IPS-NIHi7 (cell line): ENCODE data around the gene WSB1.
"Not testable (repeated sequence)": the region's sequence is repeated elsewhere in the genome, so short reads cannot be mapped to it uniquely, and the experiment has no call there.

Source experiments
- DNase-seq: peaks from one replicate; pipeline ENCODE4 v3.0.0; 2012; ENCODE audit warnings: mixed read lengths; ENCODE audit errors: extremely low spot score

WSB1 gene, protein sequence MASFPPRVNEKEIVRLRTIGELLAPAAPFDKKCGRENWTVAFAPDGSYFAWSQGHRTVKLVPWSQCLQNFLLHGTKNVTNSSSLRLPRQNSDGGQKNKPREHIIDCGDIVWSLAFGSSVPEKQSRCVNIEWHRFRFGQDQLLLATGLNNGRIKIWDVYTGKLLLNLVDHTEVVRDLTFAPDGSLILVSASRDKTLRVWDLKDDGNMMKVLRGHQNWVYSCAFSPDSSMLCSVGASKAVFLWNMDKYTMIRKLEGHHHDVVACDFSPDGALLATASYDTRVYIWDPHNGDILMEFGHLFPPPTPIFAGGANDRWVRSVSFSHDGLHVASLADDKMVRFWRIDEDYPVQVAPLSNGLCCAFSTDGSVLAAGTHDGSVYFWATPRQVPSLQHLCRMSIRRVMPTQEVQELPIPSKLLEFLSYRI

DNA sequence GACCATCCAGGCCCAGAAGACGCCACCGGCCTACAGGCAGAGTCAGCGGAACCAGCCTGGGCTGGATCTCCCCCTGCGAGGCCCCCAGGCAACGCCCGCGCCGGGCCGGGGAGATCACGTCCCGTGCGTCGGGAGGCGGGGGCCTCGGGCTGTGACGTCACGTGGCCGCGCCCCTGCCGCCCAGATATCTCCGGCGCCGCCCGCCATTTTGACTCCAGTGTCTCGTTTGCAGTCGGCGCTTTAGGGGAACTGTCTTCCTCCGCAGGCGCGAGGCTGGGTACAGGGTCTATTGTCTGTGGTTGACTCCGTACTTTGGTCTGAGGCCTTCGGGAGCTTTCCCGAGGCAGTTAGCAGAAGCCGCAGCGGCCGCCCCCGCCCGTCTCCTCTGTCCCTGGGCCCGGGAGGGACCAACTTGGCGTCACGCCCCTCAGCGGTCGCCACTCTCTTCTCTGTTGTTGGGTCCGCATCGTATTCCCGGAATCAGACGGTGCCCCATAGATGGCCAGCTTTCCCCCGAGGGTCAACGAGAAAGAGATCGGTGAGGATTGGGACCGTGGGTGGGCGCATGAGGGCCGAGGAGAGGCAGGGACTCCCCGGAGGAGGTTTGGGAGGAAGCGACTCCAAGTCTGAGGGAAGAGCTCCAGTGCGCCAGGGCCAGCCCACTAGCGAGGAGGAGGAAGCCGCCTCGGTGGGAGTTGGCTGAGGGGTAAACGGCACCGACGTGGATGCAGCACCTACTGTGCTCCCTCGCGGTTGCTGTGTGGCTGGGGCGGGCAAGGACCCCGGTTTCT is at the start of gene WSB1:
Gene WSB1, plus strand, starts transcription at position 217 of the 791 bp plus-strand sequence. Its CDS starts 282 bp downstream, at position 499.
- DNase-seq: peak; percentile 98

DNA sequence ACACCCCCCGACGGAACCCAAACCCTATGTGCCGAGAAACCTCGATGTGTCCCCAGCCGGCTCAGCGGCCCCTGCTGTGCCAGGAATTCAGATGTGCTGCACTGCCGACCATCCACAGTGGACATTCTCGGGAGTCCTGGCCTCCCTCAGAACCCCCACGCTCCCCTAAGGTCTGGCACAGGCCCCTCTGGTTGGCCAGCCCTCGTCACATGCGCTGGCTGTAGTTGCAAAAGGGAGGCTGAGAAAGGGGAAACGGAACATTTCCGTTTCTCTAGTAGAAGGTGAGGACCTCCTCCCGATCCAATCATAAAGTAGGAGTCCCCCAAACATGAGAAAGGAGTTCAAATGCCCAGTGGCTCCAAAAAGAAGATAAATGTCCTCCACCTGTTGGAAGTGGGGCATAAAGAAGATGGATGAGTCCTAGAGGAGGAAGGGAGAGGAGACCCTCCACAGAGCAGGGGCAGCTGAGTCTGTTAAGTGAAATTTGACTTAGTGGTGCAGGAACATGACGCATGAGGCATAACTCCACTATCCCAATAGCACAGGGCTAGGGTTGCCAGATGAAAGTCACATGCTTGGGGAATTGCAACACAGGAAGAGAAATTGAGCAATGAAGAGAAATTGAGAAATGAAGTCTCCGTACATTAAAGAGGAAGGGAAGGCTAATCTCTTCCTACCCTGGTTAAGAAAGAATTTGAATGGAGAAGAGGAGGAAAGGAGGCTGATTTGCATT is 49.3 kb upstream of the WSB1 start:
- DNase-seq: no peak

DNA sequence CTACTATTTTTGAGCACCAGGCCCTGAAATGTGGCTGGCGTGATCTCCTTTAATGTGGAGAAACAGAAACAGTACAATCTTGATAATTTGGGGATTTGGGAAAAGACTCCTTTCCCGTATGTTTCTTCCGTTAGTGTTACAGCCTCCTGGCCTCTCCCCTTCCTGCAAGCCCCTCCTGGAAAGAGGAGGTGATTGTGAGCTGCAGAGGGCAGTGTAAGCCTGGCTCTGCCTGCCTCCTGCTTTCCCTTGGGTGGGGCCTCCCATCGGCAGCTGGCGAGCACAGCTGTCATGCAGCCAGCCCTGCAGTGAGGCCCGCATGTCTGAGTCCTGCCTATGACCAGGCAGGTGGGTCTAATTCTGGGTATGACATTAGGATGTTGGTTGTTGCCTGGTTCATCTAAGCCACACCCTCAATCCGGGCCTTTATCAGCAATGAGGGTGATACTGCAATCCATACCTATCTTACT is 48.7 kb upstream of the WSB1 start:
- peak; percentile 96 for DNase-seq

DNA sequence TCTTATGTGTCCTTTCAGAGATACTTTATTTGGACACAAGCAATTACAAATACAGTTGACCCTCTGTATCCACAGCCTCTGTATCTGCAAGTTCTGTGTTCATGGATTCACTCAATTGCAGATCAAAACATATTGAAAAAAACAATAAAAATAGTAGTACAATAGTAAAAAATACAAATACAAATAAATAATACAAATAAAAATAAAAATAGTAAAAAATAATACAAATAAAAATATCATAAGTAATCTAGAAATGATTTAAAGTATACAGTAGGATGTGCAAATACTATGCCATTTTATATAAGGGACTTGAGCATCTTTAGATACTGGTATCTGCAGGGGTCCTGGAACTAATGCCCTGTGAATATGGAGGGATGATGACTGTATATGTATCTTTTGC is 47.4 kb upstream of the WSB1 start:
- no peak for DNase-seq

DNA sequence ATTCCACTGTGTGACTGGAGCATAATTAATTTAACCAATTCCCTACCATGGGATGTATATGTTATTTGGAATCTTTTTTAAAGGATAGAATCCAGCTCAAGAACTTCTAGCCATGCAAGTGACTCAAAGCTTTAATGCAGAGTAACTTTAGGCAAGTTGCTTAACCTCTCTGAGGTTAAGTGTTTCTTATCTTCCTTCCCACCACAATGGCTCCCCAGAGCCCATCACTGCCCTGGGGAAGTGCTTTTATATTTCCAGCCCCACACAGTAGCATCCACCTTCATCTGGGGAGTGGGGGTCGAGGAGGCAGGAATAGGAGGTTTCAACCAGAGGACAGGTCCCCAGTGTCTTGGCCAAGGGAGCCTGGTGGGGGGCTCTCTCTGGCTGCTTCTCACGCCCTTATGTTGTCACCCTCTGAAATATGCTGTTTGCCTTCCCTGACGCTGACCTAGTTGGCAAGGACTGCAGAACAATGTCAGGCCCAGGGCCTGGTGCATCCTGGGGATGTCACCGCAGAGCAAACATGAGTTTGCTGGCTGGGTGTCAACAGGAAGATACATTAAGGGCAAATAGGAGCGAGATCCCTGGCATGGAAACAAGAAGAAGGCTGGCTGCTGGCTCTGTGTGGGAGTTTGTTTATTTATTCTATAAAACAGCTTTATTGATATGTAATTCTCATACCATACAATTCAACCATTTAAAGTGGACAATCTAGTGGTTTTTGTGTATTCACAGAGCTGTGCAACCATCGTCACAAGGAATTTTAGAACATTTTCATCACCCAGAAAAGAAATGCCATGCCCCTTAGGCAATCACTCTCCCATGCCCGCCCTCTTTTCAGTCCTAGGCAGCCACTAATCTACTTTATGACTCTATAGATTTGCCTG is 46.6 kb upstream of the WSB1 start:
- no peak for DNase-seq

DNA sequence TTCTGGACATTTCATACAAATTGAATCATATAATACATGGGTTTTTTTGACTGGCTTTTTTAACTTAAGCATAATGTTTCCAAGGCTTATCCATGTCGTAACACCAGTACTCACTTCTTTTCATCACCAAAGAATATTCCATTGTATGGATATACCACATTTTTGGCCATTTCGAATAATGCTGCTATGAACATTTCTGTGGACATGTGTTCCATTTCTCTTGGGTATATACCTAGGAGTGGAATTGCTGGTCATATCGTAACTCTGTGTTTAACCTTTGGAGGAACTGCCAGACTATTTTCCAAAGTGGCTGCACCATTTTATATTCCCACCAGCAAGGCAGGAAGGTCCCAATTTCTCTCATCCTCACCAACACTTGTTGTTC is 46.0 kb upstream of the WSB1 start:
- DNase-seq: no peak

DNA sequence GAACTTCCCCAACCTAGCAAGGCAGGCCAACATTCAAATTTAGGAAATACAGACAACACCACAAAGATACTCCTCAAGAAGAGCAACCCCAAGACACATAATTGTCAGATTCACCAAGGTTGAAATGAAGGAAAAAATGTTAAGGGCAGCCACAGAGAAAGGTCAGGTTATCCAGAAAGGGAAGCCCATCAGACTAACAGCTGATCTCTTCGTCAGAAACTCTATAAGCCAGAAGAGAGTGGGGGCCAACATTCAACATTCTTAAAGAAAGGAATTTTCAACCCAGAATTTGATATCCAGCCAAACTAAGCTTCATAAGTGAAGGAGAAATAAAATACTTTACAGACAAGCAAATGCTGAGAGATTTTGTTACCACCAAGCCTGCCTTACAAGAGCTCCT is 43.1 kb upstream of the WSB1 start:
- DNase-seq: not testable (repeated sequence)

DNA sequence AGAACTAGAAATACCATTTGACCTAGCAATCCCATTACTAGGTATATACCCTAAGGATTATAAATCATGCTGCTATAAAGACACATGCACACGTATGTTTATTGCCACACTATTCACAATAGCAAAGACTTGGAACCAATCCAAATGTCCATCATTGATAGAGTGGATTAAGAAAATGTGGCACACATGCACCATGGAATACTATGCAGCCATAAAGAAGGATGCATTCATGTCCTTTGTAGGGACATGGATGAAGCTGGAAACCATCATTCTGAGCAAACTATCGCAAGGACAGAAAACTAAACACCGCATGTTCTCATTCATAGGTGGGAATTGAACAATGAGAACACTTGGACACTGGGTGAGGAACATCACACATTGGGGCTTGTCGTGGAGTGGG is 39.1 kb upstream of the WSB1 start:
- DNase-seq: not testable (repeated sequence)

DNA sequence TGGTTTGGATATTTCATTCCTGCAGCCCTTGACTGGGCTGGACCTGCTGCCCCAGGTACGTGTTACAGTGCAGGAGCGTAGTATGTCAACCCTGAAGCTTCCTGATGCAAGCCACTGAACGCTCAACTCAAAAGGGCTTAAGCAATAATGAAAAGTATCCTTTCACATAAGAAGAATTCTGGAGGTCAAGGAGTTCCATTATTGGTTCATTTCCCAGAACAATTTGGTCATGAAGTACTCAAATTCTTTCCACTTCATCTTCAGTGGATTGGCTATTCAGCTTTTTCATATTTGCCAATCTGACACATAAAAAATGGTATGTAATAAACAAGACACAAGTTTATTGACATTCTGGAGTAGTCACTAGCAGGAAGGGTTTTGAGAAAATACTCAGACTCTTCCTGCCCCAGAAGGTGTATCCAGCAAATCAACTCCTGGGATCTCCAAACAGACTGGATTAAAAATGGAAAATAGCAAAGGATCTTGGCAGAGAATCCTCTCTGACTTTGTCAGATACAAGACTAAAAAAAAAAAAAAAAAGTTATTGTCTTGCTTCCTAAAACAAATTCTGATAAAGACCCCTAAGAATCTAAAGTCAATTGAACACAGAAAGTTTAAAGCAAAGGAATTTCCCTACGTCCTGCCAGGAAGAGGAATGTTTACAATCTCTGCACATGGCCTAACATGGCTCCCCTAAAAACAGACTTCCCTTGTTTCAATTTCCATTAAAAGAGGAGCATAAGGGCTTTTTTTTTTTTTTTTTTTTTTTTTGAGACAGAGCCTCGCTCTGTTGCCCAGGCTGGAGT is 37.5 kb upstream of the WSB1 start:
- DNase-seq: no peak

DNA sequence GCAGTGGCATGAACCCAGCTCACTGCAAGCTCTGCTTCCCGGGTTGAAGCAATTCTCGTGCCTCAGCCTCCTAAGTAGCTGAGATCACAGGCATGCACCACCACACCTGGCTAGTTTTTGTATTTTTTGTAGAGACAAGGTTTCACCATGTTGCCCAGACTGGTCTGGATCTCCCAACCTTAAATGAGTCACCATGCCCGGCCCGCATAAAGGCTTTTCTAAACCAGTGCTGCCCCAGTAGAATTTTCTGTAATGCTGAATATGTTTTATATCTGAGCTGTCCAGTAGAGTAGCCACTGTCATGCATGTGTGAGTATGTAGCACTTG is 36.9 kb upstream of the WSB1 start:
- no peak for DNase-seq

DNA sequence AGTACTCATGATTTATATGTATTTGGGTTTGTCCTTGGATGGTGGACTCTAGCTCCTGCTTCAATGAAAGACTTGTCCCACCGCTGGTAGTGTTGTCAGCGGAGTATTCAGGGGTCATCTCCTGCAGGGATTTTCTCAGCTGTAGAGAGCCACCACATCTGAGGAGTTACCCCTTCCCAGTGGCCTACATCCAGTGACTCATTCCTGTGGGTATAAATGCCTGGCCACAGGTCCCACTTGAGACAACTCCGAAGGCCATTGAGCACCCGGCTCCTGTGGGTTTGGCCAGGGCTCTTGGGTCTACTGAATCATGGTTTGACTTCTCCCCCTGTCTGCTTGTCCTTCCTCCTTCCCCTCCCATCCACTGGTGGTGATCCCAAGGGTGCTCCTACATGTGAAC is 34.6 kb upstream of the WSB1 start:
- DNase-seq: no peak

DNA sequence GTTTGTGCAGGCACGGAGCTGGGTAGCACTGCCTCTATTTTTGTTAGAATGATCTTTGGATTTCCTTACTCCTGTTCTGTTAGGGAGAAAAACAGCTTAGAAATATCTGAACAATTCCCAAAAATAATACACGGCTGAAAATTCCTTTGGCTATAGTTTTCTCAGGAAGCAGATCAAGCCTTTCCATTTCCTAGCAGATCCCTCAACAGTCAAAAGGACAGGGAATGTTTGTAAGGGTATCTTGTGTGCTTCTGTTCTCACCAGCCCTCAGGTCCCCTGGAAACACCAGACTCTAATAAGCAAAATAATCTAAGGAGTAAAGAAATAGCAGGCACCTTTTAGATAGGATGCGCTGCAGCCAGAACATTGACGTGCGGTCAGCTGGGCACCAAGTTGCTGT is 30.5 kb upstream of the WSB1 start:
- no peak for DNase-seq

DNA sequence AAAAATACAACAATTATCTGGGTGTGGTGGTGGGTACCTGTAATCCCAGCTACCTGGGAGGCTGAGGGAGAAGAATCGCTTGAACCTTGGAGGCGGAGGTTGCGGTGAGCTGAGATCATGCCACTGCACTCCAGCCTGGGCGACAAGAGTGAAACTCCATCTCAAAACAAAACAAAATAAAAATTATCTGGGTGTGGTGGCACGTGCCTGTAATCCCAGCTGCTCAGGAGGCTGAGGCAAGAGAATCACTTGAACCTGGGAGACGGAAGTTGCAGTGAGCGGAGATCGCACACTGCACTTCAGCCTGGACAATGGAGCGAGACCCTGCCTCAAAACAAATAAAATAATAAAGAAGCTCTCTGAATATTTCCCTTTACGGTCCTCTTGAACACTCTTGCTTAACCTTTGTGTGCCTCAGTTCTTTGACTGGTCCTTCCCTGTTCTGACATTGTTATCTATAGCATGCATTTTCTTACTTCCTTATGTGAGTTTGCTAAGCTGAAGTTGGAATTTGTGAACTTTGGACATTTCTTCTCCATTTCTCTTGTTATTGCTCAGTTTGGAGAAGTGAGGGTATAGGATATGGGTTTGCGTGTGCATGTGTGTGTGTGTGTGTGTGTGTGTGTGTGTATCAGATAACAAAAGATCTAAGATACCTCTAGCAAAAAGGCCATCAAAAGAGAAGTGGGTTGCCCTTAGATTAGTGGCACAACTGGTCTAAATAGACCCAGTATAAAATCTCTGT is 29.7 kb upstream of the WSB1 start:
- DNase-seq: no peak

DNA sequence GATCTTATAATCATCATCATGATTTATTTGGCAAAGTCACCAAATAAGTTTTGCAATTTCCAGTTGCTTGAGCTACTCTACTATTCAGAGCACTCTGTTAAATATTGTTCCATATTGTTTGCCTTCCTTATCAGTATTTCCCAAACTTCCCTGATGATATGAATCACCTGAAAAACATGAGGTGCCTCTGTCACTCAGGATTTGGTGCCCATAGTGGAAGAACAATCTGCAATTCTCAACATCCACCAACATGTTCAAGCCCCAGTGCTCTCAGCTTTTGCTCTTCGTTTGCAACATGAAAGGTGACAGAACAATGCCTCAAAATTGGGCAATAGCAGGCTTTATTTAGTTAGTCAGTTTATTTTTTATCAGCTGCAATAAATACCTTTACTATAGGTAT is 28.6 kb upstream of the WSB1 start:
- DNase-seq: no peak

DNA sequence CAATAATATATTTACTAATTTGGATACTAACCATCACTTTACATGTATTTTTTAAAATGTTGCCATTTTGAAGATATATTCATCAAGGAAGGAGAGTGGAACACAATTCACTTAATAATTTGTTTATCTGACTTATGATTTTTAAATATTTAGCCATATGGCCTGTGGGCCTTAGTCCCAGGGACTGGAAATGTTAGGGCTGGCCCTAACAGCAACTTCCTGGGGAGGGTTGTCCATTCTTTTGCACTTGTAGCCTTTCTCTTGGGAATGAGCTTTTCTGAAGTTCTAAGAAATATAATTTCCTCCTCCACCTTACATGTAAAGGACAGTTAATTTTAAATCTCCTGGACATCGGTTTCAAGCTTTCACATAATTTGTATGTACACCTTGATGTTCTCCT is 27.7 kb upstream of the WSB1 start:
- no peak for DNase-seq

DNA sequence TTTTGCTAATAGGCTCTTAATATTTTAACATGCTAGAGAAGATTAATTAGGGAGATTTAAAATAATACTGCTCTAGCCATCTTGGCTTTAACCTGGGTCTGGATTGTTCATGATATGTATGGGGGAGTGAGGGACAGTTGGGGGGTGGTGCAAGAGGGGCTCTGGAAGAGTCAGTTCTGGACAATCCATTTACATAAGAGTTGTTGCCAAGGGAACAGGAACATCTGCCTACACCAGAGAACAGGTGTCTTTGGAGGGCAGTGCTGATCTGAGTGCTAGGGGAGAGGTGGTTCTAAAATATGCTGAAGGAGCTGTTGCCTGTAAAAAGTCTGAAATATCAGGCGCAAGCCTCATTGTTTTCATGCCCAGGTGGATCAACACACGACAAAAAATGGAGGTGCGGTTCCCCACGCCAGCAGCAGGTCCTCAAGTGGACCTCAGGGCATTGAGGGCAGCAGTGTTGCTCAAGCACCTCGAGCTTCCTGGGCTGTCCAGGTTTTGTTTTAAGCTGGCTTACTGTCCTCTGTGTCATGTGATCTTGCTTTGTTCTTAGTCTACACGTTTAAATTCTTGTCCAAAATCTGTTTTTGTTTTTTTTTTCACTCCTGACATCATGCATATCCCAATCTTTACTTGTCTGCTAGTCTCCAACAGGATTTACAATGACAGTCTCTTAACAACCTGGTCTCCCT is 25.4 kb upstream of the WSB1 start:
- DNase-seq: no peak

DNA sequence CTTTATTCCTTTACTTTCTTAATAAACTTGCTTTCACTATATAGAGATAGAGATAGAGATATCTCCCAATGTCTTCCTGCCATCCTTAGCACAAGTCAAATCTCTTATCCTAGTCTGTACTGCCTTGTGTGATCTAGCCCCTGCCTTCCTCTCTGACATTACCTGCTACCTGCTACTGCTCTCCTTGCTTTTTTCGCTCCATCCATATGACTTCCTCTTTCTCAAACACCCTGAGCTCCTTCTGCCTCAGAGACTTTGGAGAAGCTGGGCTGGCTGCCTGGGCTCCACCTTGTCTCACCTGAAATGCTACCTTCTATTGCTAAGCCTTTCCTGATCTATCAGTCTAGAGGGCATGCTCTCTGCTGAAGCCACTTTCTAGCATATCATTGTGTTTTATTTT is 24.7 kb upstream of the WSB1 start:
- DNase-seq: no peak

DNA sequence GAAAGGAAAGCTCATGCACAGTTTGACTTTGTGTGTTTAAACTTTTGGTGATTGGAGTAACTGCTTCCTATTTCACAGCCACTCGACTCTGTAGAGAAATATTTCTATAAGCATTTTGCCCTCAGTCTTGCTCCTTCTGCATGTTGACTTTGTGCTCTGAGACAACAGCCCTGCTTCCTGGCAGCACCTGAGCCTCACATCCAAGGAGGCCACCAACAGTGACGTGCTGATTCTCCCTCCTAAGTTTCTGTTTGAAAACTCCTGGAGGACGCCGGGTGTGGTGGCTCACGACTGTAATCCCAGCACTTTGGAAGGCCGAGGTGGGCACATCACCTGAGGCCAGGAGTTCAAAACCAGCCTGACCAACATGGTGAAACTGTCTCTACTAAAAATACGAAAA is 23.9 kb upstream of the WSB1 start:
- DNase-seq: no peak

DNA sequence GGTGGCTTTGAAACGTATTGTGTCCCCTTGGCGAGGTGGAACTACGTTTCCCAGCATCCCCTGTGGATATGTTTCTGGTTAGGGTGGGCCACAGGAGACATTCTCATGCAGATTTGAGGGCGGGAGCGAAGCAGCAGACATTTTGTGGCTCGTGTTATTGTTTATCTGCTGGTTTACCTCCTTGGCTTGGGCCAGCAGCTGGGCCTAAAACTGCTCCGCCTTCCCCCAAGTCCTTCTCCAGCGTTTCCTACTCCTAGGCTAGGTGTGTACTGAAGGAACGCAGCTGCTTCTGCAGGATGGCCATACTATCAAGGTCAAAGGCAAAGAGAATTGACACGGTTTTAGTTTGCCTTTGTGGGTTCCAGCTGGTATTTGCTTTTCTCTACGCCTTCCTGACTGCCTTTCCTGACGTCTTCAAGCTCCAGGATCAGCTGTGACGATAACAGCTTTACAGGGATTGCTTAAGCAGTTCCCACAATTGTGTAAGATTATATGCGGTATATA is 17.2 kb upstream of the WSB1 start:
- DNase-seq: peak; percentile 86
